ENCODE results near the gene CD96.
"Not testable (repeated sequence)": the region's sequence is repeated elsewhere in the genome, so short reads cannot be mapped to it uniquely, and the experiment has no call there.

Gene CD96, protein sequence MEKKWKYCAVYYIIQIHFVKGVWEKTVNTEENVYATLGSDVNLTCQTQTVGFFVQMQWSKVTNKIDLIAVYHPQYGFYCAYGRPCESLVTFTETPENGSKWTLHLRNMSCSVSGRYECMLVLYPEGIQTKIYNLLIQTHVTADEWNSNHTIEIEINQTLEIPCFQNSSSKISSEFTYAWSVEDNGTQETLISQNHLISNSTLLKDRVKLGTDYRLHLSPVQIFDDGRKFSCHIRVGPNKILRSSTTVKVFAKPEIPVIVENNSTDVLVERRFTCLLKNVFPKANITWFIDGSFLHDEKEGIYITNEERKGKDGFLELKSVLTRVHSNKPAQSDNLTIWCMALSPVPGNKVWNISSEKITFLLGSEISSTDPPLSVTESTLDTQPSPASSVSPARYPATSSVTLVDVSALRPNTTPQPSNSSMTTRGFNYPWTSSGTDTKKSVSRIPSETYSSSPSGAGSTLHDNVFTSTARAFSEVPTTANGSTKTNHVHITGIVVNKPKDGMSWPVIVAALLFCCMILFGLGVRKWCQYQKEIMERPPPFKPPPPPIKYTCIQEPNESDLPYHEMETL
- long read RNA-seq, donor 1: 0 reads
- long read RNA-seq, donor 2: 0 reads
- long read RNA-seq, donor 3: 0 reads
- long read RNA-seq, donor 4: 0 reads
- long read RNA-seq, donor 5: 0 reads
- long read RNA-seq, donor 6: 0 reads
- long read RNA-seq, donor 7: 0 reads
- long read RNA-seq, donor 8: 0 reads

DNA sequence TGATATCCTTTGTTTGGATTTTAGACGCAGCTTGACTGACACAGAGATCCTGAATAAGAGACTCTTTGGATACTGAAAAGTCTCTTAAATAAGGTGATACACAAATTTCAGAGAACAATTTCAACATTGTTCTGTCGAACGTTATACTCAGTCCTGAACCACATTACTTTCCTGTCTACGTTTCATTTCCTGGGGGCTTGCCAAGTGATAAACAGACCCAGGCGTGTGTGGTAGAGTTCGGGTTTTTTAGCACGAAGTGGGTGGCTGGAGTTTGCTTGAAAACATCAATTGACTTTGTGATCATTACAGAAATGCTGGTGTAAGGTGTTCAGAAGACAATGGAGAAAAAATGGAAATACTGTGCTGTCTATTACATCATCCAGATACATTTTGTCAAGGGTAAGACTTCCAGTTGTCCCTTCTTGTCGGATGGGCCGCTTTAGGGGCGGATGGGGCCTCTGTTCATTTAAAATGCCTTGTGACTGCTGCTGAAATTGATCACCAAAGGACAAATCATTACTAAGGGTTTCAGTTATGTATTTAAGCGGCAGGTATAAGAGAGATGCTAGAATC, at the start of gene CD96:
Gene CD96, plus strand, starts transcription at position 287 of the 573 bp plus-strand sequence. Its CDS starts 52 bp downstream, at position 339.
- DNase-seq: no peak

DNA sequence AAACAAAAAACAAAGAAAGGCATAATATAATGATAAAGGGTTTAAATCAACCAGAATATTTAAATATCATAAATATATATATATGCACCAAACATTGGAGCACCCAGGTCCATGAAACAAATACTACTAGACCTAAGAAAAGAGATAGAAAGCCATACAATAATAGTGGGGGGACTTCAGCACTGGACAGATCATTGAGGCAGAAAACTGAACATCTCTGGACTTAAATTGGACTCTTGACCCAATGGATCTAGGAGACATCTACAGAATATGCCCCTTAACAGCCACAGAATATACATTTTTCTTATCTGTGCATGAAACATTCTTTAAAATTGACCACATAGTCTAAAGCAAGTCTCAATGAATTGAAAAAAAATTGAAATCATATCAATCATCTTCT, 48.7 kb upstream of the CD96 start:
- DNase-seq: no peak

DNA sequence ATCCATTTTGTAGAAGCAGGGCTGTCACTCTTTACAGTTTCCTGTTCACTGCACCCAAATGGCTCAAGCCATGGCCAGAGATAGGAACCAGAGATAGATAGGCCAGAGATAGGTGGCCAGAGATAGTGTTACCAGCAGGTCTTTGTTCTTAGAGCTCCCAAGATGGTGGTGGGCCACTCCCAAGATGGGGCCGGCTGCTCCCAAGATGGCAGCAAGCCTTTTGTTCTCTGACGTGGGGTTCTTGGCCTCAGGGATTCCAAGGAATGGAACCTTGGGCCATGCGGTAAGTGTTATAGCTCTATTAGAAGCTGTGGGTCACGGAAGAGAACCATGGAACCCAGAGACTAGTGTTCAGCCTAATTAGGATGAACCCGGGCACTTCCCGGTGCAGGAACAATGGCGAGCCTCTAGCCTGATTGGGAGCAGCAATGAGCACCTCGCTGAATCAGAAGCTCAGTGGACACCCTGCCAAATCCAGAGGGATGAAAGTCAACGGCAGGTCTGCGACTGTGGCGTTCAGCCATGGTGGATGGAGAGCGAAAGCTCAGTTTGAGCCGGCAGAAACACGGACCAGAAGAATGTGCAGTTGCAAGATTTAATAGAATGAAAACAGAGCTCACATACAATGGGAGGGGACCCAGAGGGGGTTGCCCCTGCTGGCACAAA, 45.0 kb upstream of the CD96 start:
- DNase-seq: no peak

DNA sequence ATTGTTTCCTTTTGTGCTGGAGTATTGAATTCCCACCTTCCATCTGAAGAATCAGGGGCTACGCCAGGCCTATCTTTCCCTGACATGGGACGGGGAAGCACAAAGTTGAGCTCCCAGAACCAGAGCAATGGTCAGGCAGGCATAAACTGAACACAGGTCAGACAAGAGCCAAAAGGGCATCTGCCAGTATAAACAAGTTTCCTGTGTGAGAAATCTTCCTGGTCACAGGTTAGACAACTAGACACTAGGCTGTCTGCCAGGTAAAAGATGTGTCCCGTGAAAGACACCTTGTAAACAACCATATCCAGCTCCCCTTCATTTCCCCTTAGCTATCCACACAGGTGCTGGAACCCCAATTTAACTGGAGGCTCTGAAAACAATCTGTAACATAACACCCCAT, 44.0 kb upstream of the CD96 start:
- DNase-seq: no peak

DNA sequence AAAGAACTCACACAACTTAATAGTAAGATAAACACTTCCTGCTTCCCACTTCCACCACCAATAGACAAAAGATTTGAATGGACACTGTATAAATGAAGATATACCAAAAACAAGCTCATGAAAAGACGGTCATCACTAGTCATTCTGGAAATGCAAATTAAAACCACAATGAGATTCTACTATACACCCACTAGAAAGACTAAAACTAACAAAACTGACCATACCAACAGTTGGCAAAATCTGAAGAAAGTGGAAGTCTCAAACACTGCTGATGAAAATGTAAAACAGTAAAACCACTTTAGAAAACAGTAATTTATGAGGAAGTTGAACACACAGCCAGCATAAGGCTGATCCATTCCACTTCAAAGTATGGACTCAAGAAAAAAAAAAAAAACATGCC, 35.6 kb upstream of the CD96 start:
- no peak for DNase-seq

DNA sequence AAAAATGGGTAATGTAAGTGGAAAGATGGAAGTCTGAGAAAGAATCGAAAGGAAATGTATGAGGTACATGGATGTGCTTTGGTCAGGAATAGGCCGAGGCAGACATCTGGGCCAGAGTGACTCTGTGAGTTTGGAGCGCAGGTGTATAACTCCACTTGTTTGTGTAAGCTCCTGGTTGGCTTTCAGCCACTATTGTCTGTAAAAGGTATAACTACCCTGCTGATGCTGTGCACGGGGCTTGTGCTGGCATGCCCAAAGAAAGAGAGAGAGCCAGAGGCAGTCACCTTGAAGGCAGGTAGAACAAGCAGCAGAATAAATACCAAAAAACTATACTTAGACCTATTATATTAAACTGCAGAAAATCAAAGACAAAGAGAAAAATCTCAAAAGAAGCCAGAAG, 32.7 kb upstream of the CD96 start:
- DNase-seq: no peak

DNA sequence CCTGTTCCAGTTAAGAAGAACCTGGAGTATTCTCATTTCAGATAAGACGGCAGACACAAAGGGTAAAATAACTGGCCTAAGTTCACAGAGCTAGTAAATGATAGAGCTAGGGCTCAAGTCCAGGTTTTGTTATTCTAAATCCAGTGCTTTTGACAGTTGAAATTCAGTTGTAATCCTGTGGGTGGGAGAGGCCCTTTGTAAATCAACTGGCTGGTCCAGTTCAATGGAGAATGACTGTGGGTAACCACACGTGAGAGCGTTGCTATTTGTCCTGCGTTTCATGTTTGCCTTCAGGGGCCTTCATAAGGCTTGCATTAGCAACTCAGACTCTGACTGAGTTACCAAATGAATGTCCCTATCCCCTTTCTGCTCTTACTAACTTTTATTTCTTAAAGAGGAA, 24.2 kb upstream of the CD96 start:
- DNase-seq: no peak

DNA sequence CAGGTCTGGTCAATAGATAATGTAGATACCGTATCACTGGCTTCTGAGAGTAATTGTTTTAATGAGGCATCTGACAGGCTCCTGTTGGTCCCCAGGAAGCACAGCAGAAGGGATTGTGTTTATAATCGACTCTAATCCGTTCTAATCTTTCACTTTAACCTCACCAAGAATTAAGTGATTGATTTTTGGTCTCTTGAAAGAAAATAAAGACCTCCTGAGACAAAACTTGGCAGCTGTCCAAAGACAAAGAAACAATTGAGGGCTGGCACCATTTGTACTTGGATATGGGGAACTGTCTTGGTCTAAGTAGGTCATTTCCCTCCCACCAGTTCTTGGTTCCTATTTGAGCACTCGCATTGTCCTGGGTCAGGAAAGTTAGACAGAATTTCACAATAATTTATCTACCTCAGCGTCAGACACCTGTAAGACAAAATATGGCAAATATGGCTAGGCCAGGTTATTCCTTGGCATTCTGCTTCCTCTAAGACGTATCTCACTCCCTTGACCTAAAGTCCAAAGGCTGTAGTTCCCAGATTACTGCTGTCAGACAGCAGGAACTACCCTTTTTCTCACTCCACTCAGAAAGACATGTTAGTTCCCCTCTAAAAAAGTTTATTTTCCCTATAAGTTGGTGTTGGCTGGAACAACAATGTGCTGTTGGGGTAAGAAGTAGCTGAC, 22.7 kb upstream of the CD96 start:
- DNase-seq: no peak

DNA sequence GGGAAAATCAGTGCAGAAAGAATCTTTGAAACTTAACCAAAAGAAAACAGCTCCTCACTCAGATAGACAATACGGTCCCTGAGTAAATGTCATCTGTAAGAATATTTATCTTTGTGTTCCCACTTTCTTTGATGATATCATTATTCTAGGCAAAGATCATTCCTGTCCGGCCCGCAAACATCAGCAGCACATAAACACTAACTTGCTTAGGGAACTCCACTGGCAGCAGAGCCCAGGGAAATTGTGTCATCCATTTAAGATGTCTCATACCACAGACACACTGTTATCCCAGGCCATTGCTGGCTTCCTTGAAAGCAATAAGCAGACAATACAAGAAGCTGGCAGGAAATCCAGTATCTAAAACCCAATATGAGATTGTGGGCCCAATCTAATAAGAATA, 20.1 kb upstream of the CD96 start:
- no peak for DNase-seq

DNA sequence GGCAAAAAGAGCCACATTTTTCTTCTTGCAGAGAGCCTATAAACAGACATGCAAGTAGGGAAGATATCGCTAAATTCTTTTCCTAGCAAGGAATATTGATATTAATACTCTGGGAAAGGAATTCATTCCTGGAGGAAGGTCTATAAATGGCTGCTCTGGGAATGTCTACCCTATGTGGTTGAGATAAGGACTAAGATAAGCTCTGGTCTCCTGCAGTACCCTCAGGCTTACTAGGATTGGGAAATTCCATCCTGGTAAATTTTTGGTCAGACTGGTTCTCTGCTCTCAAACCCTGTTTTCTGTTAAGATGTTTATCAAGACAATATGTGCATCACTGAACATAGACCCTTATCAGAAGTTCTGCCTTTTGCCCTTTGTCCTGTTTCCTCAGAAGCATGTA, 17.5 kb upstream of the CD96 start:
- not testable (repeated sequence) for DNase-seq

DNA sequence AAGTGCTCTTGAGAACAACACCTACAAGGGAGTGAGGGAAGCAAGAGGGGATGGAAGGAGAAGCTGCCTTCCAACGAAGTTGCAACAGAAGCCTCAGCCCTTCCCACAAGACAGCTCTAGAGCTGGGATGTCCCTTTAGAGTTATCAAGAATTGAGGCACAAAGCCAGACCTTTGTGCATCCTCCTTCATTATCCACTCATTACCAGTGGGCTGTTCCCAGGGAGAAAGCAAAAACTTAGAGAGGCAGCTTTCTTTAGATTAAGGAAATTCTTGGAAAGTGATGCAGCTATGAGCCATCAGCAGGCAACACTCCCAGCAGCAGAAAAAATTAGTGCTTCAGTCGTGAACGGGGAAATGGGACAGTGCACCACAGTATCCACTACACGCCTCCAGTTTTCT, 10.6 kb upstream of the CD96 start:
- no peak for DNase-seq

DNA sequence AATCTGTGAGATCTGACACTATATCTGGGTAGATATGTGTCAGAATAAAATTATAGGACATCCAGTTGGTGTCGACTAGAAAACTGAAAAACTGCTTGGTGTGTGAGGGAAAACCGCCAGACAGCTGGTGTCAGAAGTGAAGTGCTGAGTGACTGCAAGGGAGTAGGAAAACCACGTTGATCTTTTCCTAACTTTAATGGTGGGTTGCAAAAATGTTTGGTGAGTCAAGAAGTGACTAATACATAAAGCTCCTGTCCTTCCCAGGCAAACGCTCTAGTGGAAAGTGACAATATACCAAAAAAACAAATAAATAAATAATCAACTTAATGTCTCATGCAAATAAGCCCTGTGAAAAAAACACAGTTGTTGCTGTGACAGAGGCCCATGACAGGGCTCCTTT, 7.3 kb upstream of the CD96 start:
- DNase-seq: no peak

DNA sequence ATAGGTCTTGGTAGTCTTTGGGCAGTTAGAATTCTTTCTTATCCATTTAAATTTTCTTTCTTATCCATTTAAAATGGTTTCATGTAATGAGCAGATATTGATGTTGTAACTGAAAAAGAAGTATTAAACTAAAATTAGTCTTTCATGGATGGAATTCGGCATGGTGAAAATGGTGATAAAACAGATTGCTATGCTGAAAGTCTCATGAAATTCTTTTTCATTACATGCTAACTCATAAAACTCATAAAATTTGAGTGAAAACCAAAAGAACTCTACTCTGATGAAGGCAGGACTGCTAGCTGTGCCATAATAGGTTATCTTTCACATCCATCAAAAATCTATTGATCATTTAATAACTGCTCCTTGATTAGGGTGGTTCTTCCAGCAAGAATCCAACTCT, 3.9 kb upstream of the CD96 start:
- no peak for DNase-seq

DNA sequence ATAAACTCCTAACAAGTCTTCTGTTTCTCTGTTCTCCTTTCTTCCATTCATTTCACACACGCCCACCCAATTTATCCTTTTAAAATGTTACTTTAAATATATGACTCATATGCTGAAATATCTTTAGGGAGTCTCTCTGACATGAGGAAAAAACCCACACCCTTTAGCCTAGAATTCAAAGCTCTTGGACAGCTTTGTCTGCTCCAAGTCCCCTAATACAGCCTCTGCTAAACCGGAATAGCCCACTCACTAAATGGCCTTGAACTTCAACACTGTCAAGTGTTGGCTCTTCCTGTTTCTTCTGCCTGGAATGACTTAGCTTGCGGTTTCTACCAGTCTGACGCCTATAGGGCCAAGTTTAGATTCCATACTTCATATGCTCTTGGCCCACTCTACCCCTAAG, 3.3 kb upstream of the CD96 start:
- DNase-seq: no peak

DNA sequence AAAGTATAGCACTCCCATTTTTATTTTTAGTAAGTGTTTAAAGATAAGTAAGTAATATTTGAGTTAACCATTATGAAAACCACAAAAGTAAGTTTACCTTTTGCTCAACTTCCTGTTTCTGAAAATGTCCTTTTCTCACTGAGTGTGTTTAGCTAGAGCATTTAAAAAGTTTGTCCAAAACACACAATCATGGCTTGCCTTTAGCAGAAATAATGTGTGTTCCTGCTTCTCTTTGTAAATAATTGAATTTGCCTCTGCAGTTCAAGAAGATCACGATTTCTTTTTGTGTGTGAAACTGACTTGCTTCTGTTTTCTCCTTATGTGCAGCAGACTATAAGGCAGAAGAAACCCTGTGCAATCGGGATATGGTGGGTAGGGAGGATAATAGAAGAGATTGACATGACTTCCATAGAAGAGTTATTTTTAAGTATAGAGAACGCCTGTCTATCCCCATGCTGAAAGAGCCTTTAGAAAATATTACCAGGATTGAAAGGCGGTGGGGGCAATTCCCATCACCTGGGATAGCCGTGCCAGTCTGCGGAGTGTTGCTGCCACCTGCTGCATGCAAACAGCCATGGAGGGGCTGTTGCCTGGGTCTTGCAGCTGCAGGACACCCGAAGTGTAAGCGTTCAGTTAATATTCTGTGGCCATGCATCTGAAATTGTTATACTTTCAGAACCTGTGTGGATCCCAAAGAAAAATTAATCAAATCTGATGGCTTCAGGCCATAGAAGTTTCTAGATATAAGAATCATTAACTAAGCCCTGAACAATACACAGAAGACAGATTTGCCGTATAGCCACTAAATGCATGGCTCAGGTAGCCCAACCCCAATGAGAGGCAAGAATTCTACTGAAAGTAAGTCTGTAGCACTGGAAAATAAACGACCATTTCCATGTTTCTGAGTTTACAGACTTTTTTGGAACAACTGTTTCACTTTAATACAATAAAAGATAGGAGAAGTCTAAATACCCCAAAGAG, 2.4 kb upstream of the CD96 start:
- peak; percentile 47 for DNase-seq

DNA sequence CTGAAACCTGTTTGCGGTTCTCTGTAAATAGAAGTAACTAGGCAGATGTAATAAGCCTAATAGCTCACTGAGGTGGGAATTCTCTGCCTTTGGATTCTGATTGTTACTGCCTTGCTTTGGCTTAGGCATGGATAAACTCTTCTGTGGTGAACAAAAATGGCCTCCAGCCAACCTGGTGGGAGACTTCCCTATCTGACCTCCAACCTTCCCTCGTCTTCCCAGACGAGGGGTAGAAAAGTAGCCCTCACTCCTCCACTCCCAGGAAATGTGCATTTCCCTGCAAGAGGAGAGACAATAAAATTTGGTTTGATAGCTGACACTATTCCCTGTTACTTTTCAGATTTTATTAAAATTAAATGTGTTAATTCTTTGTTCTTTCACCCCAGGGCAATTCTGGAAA, 606 bp upstream of the CD96 start:
- no peak for DNase-seq

DNA sequence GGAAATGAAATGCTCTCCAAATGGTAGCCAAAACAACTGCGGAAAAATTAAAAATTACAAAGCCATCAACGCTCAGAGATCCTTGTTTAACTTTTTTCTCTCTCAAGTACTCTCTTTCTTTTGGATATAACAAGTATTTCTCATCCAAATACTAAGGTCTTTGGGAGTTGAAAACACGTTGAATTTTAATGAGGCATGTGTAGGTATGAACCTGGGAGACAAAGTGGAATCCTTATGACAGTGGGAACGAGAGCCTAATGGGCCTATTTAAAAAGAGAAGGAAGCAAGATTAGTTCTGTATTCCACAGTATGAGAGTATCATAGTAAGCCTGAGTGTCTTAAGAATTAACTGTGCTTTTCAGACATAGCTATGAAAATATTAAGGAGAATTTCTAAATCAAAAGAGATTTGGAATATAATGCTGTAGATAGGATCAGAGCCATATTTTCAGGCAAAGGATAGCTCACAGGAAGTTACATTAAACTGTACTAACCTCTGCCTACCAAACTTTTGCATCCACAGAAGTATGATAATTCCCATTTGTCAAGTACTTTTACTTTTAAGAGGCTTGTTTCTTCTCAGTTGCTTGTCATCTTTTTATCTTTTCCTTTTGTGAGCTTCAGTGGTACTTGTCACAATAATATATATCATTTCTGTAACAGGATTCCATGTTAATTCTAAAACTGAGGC, 759 bp downstream of the CD96 start:
- no peak for DNase-seq

DNA sequence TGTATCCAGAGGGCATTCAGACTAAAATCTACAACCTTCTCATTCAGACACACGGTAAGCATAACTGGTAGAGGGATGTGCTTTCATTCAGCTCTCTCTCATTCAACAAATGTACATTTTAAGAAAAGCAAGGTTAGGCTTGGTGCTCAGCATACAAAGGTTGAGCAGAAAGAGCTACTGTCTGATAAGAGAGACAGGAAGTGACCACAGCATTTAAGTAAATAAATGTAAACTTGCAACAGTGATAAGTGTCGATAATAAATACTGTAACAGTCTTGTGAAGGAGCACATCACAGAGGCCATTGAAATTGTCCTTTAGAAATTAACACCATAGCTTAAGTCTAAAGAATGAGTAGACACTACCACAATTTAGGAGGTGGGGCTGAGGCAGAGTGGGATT, 3.4 kb downstream of the CD96 start:
- DNase-seq: no peak

DNA sequence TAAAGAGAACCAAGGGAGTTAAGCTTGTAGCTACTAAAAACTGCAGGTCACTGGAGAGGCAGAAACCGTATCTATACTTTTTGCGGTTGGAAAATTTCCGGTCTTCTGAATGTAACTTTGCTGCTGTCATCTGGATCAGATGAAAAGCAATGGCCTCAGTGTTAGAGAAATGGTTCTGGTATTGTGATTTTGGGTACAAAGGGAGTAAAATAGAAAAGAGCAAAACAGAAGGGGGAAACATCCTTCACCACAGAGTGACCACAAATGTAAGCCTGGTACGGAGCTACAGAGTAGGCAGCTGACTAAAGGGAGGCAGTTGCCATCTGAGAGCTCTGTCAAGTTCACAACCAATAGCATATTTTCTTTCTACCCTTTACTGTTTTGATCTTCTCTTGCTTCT, 5.6 kb downstream of the CD96 start:
- DNase-seq: no peak

DNA sequence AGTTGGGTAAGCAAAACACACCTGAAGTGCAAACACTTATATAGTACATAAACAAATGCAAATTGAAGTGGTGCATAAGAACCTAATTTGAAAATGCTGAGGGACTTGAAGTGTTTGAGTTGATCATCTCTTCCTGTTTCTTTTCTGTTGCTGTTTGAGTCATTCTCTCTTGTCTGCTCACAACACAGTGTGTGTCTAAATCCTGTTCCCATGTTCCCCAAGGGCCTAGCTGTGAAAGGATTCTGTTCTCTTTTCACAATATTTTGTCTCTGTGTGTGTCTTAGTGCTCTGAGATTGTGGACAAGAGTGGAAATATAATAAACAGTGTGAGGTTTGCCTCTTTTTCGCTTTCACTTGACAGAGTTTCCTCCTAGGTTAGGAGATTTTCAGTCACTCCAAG, 6.1 kb downstream of the CD96 start:
- no peak for DNase-seq

DNA sequence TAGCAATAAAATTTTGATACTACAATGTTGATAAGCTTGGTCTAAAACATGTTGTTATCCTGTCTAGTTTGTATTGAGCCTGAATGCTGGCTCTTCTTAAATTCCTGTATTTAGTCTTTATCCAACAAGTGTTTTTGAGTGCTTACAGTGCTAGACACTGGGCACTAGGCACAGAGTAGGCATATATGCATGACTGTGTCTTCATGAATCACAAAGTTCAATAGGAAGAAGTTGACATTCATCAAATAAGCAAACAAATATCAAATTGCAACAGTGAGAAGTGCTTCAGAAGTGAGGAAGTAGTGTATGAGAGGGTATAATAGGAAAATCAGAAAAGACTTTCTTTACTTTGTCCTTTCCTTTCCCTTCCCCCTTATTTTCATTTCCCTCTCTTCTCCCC, 6.8 kb downstream of the CD96 start:
- DNase-seq: no peak

All from right kidney (tissue), 9 donors.